ENCODE measurements around the gene ATF6B.
A peak's percentile ranks its signal among the peaks of the same experiment; 100 is the strongest.

ATF6B gene

DNA sequence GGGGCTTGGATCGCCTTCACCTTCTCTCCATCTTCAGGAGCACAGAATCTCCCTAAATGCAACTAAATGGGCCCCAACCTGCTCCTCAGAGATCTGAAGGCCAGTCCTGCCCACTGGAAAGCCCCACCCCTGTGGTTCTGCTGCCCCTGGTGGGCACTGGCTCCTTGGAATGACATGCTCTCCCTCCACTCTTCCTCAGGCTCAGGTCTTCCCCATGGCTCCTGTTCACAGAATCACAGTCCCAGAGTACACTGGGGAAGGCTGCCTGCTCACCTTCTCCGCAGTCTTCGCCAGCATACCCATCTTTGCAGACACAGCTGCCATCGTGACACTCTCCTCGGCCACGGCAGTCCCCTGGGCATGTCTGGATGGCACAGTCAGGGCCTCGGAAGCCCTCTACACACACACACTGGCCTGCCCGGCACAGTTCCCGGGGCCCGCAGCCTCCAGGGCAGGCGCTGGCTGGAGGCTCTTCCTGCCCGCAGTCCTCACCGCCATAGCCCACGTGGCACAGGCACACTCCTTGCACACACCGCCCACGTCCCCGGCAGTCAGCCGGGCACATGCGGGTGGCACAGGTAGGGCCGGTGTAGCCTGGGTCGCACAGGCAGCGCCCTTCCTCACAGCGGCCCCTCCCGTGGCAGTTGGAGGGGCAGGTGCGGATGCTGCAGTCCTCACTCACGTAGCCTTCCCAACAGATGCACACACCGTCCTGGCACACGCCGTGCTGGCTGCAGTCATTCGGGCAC lies 32.5 kb downstream of the ATF6B start:
- TF ChIP-seq GATA1 (IDR thresholded peaks at IDR 0.05; ENCODE audit: low read depth, low read length) (no peak), POLR2A (IDR thresholded peaks at IDR 0.05; ENCODE audit: low read length) (no peak)
- no peak for DNase-seq

DNA sequence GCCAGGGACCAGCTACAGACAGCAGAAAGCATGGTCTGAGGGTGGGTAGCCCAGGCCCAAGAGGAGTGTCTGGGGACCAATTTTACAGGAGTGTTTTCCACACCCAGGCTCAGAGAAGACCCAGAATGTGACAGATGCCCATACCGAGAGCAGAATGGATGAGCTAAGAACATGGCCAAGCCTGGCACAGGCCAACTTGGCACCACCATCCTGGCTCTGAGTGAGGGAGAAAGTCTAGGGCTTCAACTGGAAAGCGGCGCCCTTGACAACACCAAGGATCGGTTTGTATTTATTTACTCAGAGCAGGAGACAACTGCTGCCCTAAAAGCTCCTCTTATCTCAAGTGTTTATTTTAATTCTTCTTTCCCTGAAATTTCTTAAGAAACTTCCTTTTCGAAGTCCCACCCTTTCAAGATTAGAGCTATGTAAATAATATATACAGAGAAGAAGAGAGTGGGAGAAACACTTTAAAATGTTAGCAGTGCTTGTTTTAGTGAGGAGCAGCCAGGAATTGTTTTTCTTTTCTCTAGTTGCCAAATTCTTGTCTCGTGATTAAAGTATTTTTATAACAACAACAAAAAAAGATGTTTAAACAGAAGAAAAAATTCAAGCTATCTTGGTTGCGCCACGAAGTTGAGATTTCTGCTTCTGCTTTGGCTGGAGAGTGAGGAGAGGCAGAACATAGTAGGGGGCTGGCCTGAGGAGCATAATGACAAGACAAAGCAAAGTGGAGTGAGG lies 35.1 kb downstream of the ATF6B start:
- TF ChIP-seq GATA1 (IDR thresholded peaks at IDR 0.05; ENCODE audit: low read depth, low read length) (no peak), POLR2A (IDR thresholded peaks at IDR 0.05; ENCODE audit: low read length) (no peak)
- no peak for DNase-seq

DNA sequence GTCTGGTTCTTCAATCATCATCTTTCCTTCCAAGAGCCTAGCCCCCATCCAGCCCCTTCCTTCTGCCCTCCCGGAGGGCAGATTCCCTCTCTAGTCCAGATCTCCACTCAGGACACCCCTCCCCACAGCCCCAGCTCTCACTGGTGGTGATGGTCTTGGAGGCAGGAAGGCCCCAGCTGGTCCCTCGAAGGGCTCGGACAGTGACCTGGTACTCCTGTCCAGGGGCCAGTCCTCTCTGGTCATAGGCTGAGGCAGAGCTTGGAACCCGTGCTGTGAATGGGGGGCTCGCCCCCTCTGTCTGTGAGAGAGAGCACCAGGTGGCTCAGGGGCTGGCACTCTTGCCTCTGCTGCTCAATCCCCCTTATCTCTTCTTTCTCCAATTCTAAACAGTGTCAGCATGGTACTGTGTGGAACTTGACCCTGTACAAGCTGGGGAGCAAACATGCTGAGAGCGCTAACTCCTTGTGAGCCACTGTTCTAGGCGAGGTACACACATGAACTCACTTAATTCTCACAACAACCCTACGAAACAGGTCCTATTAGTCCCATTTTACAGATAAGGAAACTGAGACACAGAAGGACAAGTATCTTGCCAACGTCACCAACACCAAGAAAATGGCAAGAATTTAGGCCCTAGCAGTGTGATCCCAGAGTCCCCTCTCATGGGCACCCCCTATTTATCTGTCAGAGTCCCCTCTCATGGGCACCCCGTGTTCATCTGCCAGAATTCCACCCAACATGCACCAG lies 38.8 kb downstream of the ATF6B start:
- TF ChIP-seq GATA1 (IDR thresholded peaks at IDR 0.05; ENCODE audit: low read depth, low read length) (no peak), POLR2A (IDR thresholded peaks at IDR 0.05; ENCODE audit: low read length) (no peak)
- DNase-seq, result no peak

- no peak for TF ChIP-seq GATA1 (IDR thresholded peaks at IDR 0.05; ENCODE audit: low read depth, low read length)
These were observed 39.5 kb downstream of the ATF6B start for GRCh38 chr6:32088487-32089049.

DNA sequence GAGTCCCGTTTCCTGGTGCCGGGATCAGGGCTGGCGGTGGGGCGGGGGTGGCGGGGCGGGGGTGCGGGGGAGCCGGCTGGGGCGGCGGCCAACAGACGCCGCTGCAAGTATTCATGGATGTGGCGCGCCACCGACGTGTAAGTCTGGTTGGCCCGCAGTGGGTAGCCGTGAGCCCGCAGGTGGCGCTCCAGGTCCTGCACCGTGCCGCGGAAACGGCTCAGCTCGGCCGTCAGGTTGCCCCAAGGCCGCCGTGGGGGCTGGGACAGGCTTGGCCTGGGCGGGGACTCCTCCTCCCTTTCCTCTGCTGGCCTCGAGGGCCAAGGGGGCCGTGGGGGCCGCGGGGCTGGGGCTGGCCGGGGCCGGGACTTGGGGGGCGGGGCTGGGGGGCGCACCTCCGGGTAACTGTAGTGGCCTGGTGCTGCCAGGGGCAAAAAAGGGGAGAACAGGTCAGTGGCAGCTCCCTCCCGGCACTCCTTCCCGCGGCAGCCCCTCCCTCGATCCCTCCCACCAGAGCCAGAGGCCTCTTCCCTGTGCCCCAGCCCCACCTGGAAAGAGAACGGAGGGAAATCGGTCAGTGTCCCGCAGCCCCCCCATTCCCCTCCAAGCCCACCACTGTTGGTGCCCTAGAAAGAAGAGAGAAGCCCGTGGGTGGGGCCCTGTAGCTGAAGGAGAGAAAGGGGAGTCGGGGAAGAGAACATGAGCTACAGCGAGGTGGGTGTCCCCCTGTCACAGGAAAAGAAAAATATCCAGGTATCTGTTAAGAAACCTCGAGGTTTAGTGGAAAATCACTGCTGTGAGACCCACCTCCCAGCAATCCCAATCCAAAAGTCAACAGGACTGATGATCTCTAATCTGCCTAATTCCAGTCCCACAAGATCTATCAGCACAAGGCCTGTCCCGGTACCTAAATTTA lies 40.2 kb downstream of the ATF6B start:
- peak; percentile 86 to 89 for DNase-seq
- TF ChIP-seq GATA1 (IDR thresholded peaks at IDR 0.05; ENCODE audit: low read depth, low read length) (no peak), POLR2A (IDR thresholded peaks at IDR 0.05; ENCODE audit: low read length) (no peak)

More at GRCh38 chr6:32088487-32089049, 39.5 kb downstream of the ATF6B start:
- DNase-seq, result no peak

DNA sequence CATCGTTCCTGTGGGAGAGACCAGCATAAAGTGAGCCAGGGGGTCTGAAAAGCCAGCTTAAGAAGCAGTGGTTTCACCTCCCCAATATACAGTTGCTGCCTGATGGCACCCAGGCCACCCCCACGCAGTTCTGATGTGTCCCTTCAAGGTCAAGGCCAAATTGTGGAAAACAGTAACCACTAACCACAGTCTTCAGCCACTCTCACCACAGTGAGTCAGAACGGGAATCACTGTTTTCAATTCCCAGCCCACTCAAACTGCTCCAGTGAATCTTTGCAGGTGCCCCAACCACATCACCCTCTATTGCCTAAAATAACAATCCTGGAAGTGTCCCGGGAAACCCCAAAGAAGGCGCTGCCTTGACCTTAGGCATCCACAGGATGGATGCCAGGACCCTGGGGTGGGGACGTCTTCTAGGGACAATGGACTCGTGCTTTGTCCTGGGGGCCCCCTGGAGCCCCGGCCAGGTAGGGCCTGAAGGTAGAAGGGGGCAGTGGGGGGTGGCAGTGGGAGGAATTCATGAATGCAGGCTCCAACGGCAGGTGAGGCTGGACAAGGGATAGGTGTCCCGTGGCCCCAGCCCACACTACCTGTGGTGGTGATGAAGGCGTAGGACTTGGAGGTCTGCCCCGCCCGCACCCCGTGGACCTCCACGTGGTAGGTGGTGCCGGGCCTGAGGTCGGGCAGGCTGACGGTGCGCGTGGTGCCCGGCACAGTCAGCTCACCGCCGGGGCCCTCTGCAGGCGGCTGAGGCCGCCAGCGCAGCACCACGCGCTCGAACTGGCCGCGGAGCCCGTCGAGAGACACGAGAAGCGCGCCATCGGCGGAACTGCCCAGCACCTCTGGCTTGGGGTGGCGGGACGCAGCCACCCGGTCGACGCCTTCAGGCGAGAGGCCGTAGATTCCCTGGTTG lies 41.1 kb downstream of the ATF6B start:
- TF ChIP-seq GATA1 (IDR thresholded peaks at IDR 0.05; ENCODE audit: low read depth, low read length) (no peak), POLR2A (IDR thresholded peaks at IDR 0.05; ENCODE audit: low read length) (no peak)
- peak; percentile 39 to 47 for DNase-seq

- TF ChIP-seq GATA1 (IDR thresholded peaks at IDR 0.05; ENCODE audit: low read depth, low read length) (no peak), POLR2A (IDR thresholded peaks at IDR 0.05; ENCODE audit: low read length) (no peak)
- DNase-seq, result no peak
These were observed 42.1 kb downstream of the ATF6B start for GRCh38 chr6:32085759-32086459.

- no peak for DNase-seq
- TF ChIP-seq GATA1 (IDR thresholded peaks at IDR 0.05; ENCODE audit: low read depth, low read length) (no peak), POLR2A (IDR thresholded peaks at IDR 0.05; ENCODE audit: low read length) (no peak)
These were observed 43.3 kb downstream of the ATF6B start for GRCh38 chr6:32084780-32085179.

GRCh38 chr6:32083812-32084768 lies 44.0 kb downstream of the ATF6B start:
- no peak for TF ChIP-seq GATA1 (IDR thresholded peaks at IDR 0.05; ENCODE audit: low read depth, low read length)
- no peak for TF ChIP-seq POLR2A (IDR thresholded peaks at IDR 0.05; ENCODE audit: low read length)
- DNase-seq, result no peak

- no peak for TF ChIP-seq POLR2A (IDR thresholded peaks at IDR 0.05; ENCODE audit: low read length)
- TF ChIP-seq GATA1 (IDR thresholded peaks at IDR 0.05; ENCODE audit: low read depth, low read length), result no peak
- no peak for DNase-seq
These were observed 45.1 kb downstream of the ATF6B start for GRCh38 chr6:32082935-32083334.
